Breast epithelium (tissue), 3 donors: Measurements from ENCODE around the gene TNFSF11.

Experiments used
- POLR2AphosphoS5 ChIP-seq, 3 donors: sonication (generic); formaldehyde crosslinking; IDR thresholded peaks; one replicate each; pipeline ENCODE4 v1.6.1; 2017; ENCODE audit warnings: antibody characterized with exemption in 3 of 3
- TF ChIP-seq, protein P1 (sequence below), 3 donors: fragments of 450-650 bp; IDR thresholded peaks; one replicate each; pipeline ENCODE4 v1.5.1; 2016 to 2017; ENCODE audit warnings: antibody characterized with exemption in 3 of 3, mild to moderate bottlenecking in 3 of 3, moderate library complexity in 3 of 3

DNA sequence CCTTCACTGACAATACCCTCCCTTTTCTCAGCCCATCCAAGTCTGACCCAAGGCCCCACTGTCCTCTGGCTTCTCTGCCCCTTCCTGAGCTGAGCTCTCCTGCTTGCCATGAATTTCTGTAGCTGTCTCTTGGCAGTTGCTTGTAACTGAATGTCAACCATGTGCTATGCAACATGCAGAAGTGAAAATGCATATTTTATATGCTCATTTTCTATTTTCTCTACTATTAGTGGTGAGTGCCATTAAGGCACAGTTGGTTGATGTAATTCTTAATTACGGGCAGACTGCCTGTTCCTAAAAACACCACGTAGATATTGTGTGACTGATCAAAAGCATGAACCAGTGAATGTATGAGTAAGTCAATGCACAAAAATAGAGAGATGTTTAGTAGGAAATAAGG, 29.6 kb downstream of the TNFSF11 start:
- TF ChIP-seq, protein P1, sequence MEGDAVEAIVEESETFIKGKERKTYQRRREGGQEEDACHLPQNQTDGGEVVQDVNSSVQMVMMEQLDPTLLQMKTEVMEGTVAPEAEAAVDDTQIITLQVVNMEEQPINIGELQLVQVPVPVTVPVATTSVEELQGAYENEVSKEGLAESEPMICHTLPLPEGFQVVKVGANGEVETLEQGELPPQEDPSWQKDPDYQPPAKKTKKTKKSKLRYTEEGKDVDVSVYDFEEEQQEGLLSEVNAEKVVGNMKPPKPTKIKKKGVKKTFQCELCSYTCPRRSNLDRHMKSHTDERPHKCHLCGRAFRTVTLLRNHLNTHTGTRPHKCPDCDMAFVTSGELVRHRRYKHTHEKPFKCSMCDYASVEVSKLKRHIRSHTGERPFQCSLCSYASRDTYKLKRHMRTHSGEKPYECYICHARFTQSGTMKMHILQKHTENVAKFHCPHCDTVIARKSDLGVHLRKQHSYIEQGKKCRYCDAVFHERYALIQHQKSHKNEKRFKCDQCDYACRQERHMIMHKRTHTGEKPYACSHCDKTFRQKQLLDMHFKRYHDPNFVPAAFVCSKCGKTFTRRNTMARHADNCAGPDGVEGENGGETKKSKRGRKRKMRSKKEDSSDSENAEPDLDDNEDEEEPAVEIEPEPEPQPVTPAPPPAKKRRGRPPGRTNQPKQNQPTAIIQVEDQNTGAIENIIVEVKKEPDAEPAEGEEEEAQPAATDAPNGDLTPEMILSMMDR (IDR thresholded peaks at IDR 0.05): no peak
- TF ChIP-seq POLR2AphosphoS5 (IDR thresholded peaks at IDR 0.05): no peak
